NCI-H1092 (cell line): ENCODE measurements around the gene FAM76A.
"Not testable (repeated sequence)": the region's sequence is repeated elsewhere in the genome, so short reads cannot be mapped to it uniquely, and the experiment has no call there.

Experiments used
- DNase-seq: peaks from one replicate; lab custom pipeline; 2025; lab: John Stamatoyannopoulos, UW

FAM76A gene

DNA sequence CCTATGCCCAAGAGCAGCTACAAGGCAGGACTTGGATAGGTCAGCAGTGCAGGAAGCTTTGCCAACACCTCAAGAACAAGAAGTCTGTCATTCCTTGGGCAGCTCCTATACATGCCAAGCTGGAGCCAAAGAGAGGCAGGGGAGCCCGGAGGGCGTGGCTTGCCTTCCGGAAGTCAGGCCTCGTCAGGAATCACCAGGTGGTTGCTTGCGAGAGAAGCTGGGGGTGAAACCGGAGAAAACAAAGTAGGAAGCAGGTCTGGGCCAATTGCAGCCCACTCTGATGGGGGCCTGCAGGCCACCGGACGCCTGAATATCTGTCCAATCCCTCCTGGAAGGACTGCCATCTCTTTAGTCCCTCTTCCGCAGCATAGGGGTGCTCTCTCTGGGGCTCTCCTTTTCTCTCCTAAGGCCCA, 794 bp upstream of the FAM76A start:
- peak; percentile 65 for DNase-seq

DNA sequence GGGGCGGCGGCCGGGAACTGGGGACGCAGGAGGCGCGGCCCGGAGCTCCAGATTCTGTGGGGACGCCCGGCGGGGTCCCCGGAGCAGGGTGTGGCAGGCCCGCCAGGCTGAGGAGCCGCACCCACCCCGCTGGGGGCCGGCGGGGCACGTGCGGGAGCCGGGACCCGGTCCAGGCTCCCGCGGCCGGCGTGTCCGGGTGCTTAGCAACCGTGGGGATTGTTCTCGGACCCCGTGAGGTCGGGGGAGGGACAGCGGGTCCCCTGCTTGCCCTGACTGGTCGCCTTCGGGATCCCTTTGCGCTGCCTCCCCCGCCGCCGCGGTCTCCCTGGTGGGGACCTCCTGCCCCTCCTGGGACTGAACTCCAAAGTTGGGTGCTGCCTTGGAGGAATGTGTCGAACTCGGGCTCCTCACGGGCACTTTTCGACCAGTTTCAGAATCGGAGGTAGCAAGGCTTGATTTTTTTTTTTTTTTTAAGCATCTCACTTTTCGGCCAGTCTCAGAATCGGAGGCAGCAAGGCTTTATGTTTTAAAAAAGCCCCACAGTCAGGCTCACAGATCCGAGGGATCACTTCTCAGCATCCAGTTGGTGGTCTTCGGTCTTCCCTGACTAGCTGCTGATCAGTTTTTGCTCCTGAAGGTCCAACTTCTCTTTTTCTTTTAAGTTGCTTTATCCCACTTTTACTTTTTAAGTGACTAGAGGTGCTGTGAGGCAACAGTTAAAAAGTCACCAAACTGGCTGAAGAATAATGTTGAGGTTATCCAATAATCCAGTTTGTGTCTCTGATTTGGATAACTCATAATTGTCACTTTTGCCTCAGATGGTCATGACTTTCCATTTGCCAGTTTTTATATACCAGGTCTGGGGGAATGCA, 648 bp downstream of the FAM76A start:
- peak; percentile 69 for DNase-seq

DNA sequence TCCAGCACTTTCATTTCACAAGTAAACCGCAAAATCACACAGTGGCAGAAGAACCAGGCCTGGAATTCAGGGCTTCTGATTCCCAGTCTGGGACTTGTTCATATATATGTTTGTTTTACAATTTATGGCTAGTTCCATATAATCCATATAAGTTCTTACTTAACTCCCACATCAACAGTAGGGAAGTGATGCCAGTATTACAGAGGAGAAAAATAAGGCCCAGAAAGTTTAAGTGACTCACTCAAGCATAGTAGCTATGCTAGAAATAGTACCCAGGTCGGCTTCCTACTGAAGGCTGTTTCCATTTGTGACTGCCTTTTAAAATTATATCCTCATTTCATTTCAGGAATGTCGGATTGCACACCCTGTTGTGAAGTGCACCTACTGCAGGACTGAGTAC, 1.4 kb downstream of the FAM76A start:
- DNase-seq: no peak

DNA sequence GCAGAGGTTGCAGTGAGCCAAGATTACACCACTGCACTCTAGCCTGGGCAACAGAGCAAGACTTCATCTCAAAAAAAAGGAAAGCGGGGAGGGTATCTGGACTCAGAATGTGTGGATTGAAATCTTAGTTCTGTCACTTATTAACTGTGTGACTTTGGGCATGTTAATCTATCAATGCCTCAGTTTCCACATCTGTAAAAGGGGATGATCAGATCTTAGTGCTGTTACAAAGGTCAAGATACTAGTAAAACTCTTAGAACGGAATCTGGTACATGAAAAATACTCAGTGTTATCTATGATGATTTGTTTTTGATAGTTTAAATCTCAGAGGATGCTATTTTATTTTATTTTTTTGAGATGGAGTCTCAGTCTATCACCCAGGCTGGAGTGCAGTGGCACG, 10.5 kb downstream of the FAM76A start:
- no peak for DNase-seq

DNA sequence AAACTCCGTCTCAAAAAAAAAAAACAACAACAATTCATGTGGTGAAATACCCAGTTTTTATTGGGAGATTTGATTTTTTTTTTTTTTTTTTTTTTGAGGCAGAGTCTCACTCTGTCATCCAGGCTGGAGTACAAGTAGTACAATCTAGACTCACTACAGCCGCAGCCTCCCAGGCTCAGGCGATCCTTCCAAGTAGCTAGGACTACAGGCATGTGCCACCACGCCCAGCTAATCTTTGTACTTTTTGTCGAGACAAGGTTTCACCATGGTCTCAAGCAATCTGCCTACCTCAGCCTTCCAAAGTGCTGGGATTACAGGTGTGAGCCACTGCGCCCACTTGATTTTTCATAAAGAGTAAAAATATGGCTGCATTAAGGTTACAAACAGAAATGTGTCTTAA, 15.4 kb downstream of the FAM76A start:
- no peak for DNase-seq

DNA sequence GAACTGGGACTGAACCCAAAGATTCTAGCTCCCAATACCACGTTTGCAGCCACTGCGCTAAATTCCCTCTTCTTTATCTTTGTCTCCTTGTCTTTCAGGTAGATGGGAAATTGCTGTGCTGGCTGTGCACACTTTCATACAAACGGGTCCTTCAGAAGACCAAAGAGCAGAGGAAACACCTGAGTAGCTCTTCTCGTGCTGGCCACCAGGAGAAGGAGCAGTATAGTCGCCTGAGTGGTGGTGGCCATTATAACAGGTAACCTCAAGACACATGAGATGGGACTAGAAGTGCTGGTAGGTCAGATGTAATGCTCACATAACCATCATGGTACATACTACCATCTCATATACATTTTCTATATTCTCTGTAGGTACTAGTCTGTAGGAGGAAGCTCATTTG, 18.8 kb downstream of the FAM76A start:
- DNase-seq: no peak

DNA sequence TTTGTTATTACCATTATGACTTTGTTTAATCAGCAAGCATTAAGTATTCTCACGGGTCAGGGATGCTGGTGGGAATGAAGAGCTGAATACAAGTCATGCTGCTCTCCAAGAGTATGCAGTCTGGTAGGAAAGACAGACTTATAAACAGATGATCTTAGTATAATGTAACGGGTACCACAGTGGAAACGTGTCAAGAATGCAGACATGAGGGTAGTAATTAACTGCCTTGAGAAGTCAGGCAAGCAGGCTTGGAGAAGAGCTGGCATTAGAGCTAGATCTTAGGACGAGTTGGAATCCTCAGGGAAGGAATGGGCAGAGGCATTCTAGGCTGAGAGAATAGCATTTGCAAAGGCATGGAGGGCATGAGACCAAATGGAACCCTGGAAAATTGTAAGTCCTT, 19.7 kb downstream of the FAM76A start:
- DNase-seq: no peak

DNA sequence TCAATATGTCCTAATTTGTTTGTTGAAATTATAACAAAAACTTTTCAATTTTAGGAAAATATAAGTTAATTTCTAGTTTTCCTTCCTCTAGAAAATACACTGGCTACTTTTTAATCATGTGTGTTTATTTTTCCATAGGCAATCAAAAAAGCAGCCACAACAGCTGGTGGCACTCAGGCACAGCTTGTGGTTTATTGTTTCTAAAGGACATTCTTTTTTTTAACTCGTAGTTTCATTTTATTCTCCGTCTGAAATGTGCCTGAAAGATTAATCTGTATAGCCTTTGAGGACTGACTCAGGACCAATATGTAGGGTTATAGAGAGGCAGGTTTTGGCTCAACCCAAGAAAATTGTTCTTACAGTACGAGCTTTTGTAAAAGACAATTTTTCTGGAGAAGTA, 26.6 kb downstream of the FAM76A start:
- peak; percentile 6 for DNase-seq

DNA sequence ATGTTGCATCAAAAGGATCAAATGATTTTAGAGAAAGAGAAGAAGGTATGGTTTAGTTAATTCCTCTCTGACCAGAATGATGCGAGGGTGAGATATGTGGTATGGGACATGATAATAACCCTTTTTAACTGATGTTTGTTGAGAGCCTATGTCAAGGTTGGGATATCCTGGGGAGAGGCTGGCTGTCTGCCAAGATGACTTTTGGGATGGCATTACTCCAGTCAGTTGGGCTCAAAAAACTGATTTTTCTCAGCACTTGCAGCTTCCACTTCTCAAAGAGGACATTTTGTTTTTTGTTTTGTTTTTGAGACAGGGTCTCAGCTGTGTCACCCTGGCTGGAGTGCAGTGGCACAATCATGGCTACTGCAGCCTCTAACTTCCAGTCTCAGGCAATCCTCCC, 29.5 kb downstream of the FAM76A start:
- no peak for DNase-seq

DNA sequence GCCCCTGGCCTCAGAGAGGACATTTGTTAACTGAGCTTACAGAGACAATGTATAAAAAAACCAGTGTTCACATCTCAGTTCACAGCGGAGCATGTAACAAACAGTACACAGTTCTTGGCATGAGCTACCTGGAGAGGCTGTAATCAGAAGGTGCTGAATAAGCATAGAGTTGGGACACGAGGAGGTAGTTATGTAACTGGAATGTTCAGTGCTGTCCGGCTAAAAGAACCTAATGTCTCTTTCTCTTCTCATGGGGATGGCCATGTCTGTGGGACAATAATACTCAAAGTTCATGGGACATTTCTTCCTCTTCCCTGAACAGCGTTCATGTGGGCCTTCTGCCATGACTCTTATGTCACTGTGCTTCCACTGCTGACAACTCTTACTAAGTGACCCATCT, 30.1 kb downstream of the FAM76A start:
- no peak for DNase-seq

DNA sequence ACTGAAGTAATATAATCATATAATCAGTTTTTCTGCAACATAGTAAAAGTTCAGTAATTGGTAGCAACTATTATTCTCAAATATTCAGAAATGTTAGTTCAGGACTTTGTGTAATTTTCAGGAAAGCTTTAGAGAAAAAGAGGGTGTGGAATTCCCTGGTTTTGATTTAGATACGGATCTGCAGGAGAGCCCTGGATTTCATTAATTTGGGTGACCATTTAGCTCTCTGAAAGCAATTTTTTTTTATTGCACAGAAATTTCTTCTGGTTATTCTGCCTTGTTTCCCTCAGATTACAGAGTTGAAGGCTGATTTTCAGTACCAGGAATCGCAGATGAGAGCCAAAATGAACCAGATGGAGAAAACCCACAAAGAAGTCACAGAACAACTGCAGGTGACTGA, 33.5 kb downstream of the FAM76A start:
- DNase-seq: no peak

DNA sequence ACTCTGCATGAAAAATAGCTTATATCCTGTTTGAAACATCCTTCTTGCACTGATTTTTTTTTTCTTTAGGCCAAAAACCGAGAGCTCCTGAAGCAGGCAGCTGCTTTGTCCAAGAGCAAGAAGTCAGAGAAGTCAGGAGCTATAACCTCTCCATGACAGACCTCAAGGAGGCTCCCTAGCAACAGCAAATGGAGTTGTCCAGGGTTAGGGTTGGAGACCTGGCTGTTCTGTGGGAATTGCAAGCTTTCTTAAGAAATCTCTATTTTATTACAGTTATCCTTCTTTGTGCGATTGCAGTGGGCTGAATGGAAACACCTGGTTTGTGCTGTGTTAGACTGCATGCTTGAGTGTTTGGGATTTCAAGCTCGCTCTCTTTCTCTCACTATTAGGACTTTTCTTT, 34.7 kb downstream of the FAM76A start:
- no peak for DNase-seq

DNA sequence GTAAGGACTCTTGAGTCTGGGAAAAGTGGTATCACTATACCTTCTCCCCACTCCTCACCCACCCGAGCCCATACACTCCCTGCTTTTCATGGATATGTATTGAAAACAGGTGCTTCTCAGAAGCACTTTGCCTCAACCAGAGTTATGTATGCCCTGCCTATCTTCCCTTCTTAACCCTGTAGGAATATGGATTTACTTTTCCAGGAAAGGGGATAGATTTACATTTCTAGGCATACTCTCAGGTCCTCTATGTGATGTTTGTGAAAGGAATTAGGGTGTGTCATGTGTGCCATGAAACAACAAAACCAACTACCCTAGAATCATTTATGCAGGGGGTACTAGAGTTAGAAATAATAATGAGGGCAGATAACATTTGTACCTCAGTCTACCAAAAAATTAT, 36.3 kb downstream of the FAM76A start:
- no peak for DNase-seq

DNA sequence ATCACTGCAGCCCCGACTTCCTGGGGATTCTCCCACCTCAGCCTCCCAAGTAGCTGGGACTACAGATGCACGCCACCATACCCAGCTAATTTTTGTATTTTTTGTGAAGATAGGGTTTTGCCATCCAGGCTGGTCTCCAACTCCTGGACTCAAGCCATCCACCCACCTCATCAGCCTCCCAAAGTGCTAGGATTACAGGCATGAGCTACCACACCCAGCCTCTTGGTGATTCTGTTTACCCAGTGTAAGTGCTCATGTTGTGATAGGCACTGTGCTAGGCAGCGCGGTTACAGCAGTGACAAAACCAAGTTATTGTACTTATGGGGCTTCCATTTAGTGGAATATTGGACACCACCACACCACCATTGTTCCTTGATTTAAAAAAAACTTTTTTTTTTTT, 37.6 kb downstream of the FAM76A start:
- no peak for DNase-seq

DNA sequence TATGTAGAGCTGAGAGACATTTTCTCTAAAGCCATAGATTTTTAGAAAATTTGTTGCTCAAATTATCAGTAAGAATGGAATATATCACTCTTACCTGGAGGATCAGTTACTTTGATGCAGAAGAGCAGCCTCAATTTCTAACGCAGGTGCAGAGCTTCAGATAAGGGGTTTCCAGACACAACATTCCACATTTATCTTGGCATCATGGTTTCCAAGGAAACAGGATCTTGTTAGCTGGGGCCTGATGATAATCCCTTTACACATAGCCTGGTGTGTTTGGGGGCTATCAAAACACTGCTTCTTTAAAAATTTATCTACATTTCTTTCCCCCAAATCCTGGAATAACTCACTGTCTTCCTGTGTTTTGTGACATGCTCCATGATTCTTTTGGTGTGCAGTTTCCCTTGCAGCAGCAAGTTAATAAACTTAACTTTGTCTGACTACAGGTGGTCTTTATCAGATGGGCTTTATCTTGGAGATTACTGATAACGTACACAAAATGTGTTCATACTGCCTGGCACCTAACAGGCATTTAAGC, 44.6 kb downstream of the FAM76A start:
- no peak for DNase-seq

DNA sequence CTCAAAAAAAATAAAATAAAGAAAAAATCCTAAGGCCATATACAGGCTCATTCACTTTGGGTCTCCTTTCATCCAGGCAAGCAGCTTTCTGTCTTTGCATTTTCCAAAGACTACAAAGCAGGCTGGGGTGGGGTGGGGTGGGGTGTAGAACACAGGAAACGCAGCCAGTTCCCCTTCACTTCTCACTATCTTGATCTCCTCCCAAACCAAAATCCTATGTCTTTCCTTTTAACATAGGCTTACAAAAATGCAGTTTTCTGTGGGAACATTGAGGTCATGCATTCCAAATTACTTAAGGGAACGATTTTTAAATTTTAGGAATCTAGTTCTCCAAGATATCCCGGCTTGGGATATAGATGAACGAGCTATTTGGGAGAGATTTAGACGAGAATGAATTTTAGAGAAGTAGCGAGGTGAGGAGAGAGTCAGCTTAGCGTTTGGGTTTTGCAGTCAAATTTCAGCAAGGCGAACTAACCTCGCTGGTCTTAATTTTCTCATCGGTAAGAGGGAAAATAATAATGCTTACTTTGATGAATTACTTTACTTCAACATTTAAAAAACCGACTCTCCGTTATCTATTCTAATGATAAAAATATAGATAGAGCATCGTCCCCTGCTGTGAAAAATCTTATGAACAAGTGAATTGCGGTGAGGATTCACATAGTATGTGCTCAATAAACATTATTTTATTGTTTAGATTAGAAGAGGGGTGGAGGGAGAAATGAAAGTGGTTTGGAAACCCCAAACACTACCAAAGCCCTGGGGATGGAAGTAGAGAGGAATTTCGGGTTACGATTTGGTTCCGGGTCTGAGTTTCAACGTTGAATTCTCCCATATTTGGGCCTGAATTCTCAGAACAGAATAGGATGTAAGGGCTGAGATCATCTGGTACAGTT, 46.5 kb downstream of the FAM76A start:
- DNase-seq: no peak

DNA sequence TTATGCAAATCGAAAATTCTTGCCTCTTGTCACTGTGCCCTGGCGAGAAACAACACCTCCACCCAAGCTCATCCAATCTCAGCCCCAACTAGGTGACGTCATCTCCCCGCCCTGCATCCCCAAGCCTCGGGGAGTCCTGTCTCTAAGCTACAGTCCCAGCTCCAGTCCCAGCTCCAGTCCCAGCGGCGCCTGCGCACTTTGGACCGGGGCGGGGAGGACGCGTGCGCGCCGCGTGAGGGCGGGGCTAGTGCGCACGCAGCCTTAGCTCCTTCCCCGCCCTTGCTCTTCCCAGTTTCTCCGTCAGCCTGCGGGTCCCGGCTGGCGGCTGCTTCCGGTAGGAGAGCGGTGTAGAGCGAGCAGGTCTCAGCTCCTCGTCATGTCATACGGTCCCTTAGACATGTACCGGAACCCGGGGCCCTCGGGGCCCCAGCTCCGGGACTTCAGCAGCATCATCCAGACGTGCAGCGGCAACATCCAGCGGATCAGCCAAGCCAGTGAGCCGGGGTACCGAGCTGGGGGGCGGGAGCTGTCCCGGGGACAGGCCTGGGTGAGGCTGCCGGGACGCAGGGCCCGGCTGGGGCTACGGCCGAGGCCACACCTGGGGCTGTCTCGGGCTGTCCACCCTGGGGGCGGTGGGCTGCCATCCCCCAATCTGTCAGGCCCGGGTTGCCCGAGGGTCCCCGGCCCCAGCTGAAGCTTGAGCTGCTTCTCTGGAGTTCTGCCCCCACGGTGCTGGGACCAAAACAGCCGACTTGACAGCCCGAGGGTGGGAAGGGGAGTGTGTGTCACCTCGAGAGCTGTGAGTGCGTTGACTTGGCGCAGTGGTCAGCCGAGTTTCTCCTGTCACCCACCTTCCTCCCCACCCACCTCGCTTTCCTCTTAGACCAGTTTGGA, 47.4 kb downstream of the FAM76A start, which contains the start of gene STX12:
Gene STX12, plus strand, starts transcription at position 288 of the 894 bp plus-strand sequence. Its CDS starts 89 bp downstream, at position 377.
- peak; percentile 98 for DNase-seq

DNA sequence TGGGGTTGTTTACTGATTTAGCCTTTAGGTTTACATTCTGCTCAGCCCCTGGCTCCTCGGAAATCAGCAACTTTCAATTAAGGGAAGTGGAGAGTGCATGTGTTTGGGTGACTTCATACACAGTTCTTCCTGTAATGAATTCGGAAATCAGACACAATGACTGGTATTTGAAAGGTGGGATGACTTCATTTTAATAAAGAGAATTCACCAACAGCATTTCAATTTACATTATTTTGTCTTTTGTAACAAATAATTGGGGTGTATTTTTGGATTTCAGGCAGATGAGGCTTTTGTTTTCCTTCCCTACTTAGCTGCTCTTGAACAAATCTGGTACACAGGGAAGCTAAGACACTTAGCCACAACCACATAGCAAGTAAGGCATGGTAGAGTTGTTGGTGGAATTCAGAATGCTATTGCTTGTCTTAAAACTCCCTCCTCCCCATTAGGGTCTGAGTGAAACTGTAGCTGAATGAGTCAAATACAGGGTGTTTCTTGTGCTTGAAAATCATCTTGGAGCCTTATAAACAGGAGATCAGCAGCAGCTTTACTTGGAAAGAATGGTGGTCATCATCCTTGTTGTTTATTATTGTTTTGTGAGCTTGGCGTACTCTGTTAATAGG, 48.2 kb downstream of the FAM76A start:
- no peak for DNase-seq

DNA sequence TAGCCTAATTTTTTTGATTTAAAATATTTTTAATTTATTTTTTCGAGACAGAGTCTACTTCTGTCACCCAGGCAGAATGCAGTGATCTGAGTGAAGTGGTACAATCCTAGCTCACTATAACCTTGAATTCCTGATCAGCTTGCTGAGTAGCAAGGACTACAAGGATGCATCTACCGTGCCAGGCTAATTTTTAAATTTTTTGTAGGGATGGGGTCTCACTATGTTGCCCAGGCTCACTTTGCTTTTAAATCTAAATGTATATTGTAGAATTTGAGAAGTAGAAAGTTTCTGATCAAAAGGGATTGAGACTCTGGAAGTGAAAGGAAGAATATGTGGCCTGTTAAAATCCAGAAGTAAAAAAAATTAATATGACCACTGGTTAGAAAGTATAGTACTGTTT, 48.9 kb downstream of the FAM76A start:
- DNase-seq: no peak

DNA sequence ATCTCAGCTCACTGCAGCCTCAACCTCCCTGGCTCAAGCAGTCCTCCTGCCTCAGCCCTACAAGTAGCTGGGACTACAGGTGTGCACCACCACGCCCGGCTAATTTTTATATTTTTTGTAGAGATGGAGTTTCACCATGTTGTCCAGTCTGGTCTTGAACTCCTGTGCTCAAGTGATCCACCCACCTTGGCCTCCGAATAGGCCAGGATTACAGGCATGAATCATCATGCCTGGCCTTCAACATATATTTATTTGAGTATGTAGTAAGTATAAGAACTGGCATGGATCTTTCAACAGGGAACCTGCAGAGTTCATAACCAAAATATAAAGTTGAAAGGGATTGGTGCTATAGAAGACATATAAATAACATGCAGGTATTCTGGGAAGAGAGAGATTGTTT, 49.6 kb downstream of the FAM76A start:
- not testable (repeated sequence) for DNase-seq

DNA sequence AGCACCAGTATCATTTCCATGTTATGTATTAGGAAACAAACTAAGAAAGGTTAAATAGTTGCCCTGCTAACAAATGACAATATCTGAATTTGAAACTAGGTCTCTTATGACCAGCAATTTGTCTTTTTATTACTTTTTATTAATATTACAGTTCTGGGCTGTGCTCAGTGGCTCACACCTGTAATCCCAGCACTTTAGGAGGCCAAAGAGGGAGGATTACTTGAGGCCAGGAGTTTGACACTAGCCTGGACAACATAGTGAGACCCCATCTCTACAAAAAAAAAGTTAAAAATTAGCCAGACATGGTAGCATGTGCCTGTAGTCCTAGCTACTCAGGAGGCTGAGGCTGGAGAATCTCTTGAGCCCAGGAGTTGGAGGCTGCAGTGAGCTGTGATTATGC, 50.5 kb downstream of the FAM76A start:
- DNase-seq: not testable (repeated sequence)
